B cell (primary cell): Measurements from ENCODE around the gene FMN1. TPM values are rescaled to one million over a fixed set of nuclear protein-coding genes. Genes with fewer than 3 reads are reported as not detected.

Experiments used
- ATAC-seq: fragments of 200-7000 bp; cut with Tn5 transposase; one replicate; pipeline ENCODE4 v1.10.0; 2021; ENCODE audit warnings: low read depth, mild to moderate bottlenecking, moderate number of reproducible peaks, moderate library complexity
- CTCF ChIA-PET: fragments of 350-600 bp; sonication (Branson Sonifier 250); formaldehyde crosslinking; loops from one replicate; lab custom pipeline; 2021; ENCODE audit warnings: antibody characterized with exemption, inconsistent platforms; lab: Charles Lee
- POLR2A ChIA-PET: fragments of 350-600 bp; sonication (Branson Sonifier 250); formaldehyde crosslinking; loops from one replicate; lab custom pipeline; 2021; ENCODE audit warnings: antibody characterized with exemption; lab: Charles Lee
- DNase-seq: peaks from one replicate; pipeline ENCODE4 v3.0.0; 2013
- H2AFZ ChIP-seq: 2 replicates; pipeline ENCODE4 v1.6.1; 2012; ENCODE audit warnings: mild to moderate bottlenecking, low read depth, low read length; ENCODE audit not compliant: insufficient read depth, poor library complexity, severe bottlenecking
- H3K27ac ChIP-seq, 2 donors: 1 replicate in 1 of 2; 2 replicates in 1 of 2; pipeline ENCODE4 v1.5.1; 2012 to 2013; ENCODE audit warnings: low read length in 2 of 2, mild to moderate bottlenecking in 2 of 2, moderate library complexity in 1 of 2
- H3K27me3 ChIP-seq, 4 experiments: fragments of 200-600 bp in 1 of 4; sonication (generic) in 1 of 4; replicated peaks in 1 of 4; 1 replicate in 2 of 4; 2 replicates in 2 of 4; pipeline versions ENCODE4 v1.6.1 to v1.7.0; 2013 to 2016; ENCODE audit warnings: low read length in 3 of 4, mild to moderate bottlenecking in 2 of 4, mixed read lengths in 1 of 4, moderate library complexity in 1 of 4; ENCODE audit not compliant: insufficient read depth in 4 of 4, control insufficient read depth in 3 of 4; ENCODE audit errors: control extremely low read depth in 1 of 4
- H3K36me3 ChIP-seq, 2 experiments: replicated peaks in 1 of 2; 1 replicate in 1 of 2; 2 replicates in 1 of 2; pipeline versions ENCODE4 v1.6.1 to v1.7.1; 2013; ENCODE audit warnings: low read length in 1 of 2; ENCODE audit not compliant: insufficient read depth in 2 of 2, control insufficient read depth in 1 of 2; ENCODE audit errors: control extremely low read depth in 1 of 2, extremely low read depth in 1 of 2
- H3K4me1 ChIP-seq, 2 donors: fragments of 200-600 bp in 1 of 2; sonication (generic) in 1 of 2; 1 replicate in 1 of 2; 2 replicates in 1 of 2; pipeline versions ENCODE4 v1.5.1 to v1.6.1; 2013 to 2017; ENCODE audit warnings: low read length in 2 of 2; ENCODE audit not compliant: control insufficient read depth in 2 of 2, insufficient read depth in 2 of 2
- H3K4me2 ChIP-seq: replicated peaks from 2 replicates; pipeline ENCODE3; 2012; ENCODE audit warnings: mild to moderate bottlenecking, low read depth, low read length; ENCODE audit not compliant: poor library complexity, severe bottlenecking
- H3K4me3 ChIP-seq, 5 experiments: fragments of 200-600 bp in 1 of 5; sonication (generic) in 1 of 5; 1 replicate in 3 of 5; 2 replicates in 2 of 5; pipeline versions ENCODE4 v1.5.1 to v1.7.0; 2011 to 2016; ENCODE audit warnings: low read length in 4 of 5, mild to moderate bottlenecking in 4 of 5, low read depth in 2 of 5, control low read depth in 1 of 5, moderate library complexity in 1 of 5; ENCODE audit not compliant: insufficient read depth in 1 of 5; ENCODE audit errors: control extremely low read depth in 1 of 5, extremely low read depth in 1 of 5
- H3K79me2 ChIP-seq: fragments of 200-600 bp; sonication (generic); one replicate; pipeline ENCODE4 v1.6.0; 2016; ENCODE audit warnings: low read length; ENCODE audit not compliant: control insufficient read depth, insufficient read depth
- H3K9ac ChIP-seq: fragments of 200-600 bp; sonication (generic); 2 replicates; pipeline ENCODE4 v1.6.1; 2017; ENCODE audit warnings: mild to moderate bottlenecking, low read length, moderate library complexity
- H3K9me3 ChIP-seq, 3 donors: one replicate each; pipeline versions ENCODE4 v1.6.1 to v1.7.1; 2013; ENCODE audit warnings: low read length in 2 of 3; ENCODE audit not compliant: control insufficient read depth in 2 of 3, insufficient read depth in 1 of 3; ENCODE audit errors: control extremely low read depth in 1 of 3
- H4K20me1 ChIP-seq: 2 replicates; pipeline ENCODE4 v1.6.0; 2012; ENCODE audit warnings: mild to moderate bottlenecking, low read length; ENCODE audit not compliant: insufficient read depth, control insufficient read depth, poor library complexity, severe bottlenecking
- H3K27ac Mint-ChIP-seq: one replicate; pipeline ENCODE4 v1.8.0; 2021; ENCODE audit warnings: mixed read lengths
- H3K27me3 Mint-ChIP-seq: one replicate; pipeline ENCODE4 v1.8.0; 2021; ENCODE audit warnings: mixed read lengths
- H3K4me1 Mint-ChIP-seq: one replicate; pipeline ENCODE4 v1.8.0; 2021; ENCODE audit warnings: mixed read lengths
- H3K4me3 Mint-ChIP-seq: one replicate; pipeline ENCODE4 v1.8.0; 2021; ENCODE audit warnings: mixed read lengths
- H3K9me3 Mint-ChIP-seq: one replicate; pipeline ENCODE4 v1.8.0; 2022; ENCODE audit warnings: mixed read lengths; ENCODE audit not compliant: insufficient read depth
- CTCF ChIP-seq: fragments of 200-600 bp; IDR thresholded peaks from one replicate; pipeline ENCODE4 v1.8.0; 2022; ENCODE audit warnings: antibody characterized with exemption, mild to moderate bottlenecking
- EZH2 ChIP-seq: IDR thresholded peaks from 2 replicates; pipeline ENCODE4 v1.6.1; 2012; ENCODE audit warnings: borderline replicate concordance, low read depth, mild to moderate bottlenecking, moderate library complexity, low read length; ENCODE audit not compliant: insufficient read depth, poor library complexity, severe bottlenecking
- WGBS: methylation state at CpG from one replicate; pipeline ENCODE4 v1.1.5; 2013; ENCODE audit warnings: missing lambda C conversion rate; ENCODE audit not compliant: insufficient coverage; 5-methylcytosine and 5-hydroxymethylcytosine counted together
- intact Hi-C: fragments of 100-400 bp; cut with micrococcal nuclease; formaldehyde crosslinking; loops from one replicate; pipeline ENCODE4 v1.10.0; 2022
- polyA plus RNA-seq: library from polyadenylated mRNA; depleted of rRNA; stranded (reverse); fragments of >200 nt; gene quantifications from 2 replicates; pipeline ENCODE4 v1.2.3, GENCODE V29; 2012
- total RNA-seq, 2 donors: library from RNA; stranded (reverse); fragments of 120-200 nt in 1 of 2; gene quantifications; 1 replicate in 1 of 2; 2 replicates in 1 of 2; pipeline versions ENCODE4 v1.2.3 to v1.2.4, GENCODE V29; 2013 to 2022

Gene FMN1
- total and polyA plus RNA-seq, 2 donors (not counting 1 experiment from before 2014, with no cell fraction given) = 0.21 to 0.96 TPM

- POLR2A ChIA-PET = no interaction called here
- H3K4me1 ChIP-seq = peaks cover 0 to 5% of the 10 kb centered on the region in 2 donors
- CTCF ChIA-PET = no interaction called here
Measured at GRCh38 chr15:33159726-33160453, 34.6 kb downstream of the FMN1 start.

More at GRCh38 chr15:33159726-33160453, 34.6 kb downstream of the FMN1 start:
- Histone ChIP-seq H3K4me2 (peak overlapping the region; percentile 22), H3K27ac (no peak overlapping the region), H3K4me3 (no peak overlapping the region), H4K20me1 (no peaks in the 10 kb centered on the region), H3K36me3 (no peaks in the 10 kb centered on the region), H3K9ac (no peak overlapping the region), H3K9me3 (peaks cover 0 to 3% (median 0%) of the 10 kb centered on the region in 3 donors), H2AFZ (no peak overlapping the region), H3K27me3 (no peaks in the 10 kb centered on the region), H3K79me2 (no peaks in the 10 kb centered on the region)
- intact Hi-C loops = no loop called here
- Mint-ChIP-seq H3K27ac (no peak overlapping the region), H3K27me3 (peaks cover 25% of the 10 kb centered on the region), H3K4me3 (no peak overlapping the region), H3K9me3 (no peaks in the 10 kb centered on the region), H3K4me1 (peaks cover 12% of the 10 kb centered on the region)
- TF ChIP-seq CTCF (no peak), EZH2 (no peak)
- DNase-seq (no peak), ATAC-seq (no peak)
- WGBS = 48% methylated on average over 3 of the region's 3 CpGs
